ENCODE measurements around the gene ALDH5A1.

DNA sequence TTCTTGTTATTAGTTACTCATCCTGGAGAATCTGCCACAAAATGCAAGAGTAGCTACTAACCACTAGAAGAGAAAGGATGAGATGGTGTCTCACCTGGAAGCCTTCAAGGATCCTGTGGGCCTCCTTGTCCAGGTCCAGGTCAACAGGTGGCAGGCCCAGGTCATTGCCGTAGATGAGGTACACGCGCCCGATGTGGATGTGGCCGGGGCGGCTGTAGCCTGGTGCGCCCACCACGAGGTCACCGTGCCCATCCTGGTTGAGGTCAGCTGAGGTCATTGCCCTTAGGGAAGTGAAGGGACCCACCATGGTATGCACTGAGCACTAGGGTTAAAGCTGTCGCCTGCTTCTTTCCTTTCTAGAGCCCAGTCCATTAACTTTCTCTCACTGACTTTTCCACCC lies 40.8 kb upstream of the ALDH5A1 start:
- TF ChIP-seq, protein P1, sequence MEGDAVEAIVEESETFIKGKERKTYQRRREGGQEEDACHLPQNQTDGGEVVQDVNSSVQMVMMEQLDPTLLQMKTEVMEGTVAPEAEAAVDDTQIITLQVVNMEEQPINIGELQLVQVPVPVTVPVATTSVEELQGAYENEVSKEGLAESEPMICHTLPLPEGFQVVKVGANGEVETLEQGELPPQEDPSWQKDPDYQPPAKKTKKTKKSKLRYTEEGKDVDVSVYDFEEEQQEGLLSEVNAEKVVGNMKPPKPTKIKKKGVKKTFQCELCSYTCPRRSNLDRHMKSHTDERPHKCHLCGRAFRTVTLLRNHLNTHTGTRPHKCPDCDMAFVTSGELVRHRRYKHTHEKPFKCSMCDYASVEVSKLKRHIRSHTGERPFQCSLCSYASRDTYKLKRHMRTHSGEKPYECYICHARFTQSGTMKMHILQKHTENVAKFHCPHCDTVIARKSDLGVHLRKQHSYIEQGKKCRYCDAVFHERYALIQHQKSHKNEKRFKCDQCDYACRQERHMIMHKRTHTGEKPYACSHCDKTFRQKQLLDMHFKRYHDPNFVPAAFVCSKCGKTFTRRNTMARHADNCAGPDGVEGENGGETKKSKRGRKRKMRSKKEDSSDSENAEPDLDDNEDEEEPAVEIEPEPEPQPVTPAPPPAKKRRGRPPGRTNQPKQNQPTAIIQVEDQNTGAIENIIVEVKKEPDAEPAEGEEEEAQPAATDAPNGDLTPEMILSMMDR (IDR thresholded peaks at IDR 0.05): no peak
- TF ChIP-seq POLR2A (IDR thresholded peaks at IDR 0.05): no peak
